T-cell (primary cell): ENCODE measurements around the gene CFAP77. TPM values are rescaled to one million over a fixed set of nuclear protein-coding genes. Genes with fewer than 3 reads are reported as not detected.

Source experiments
- ATAC-seq, 4 experiments: fragments of 200-7000 bp in 3 of 4; fragments of 150-1000 bp in 1 of 4; cut with Tn5 transposase; replicated peaks in 1 of 4; 1 replicate in 3 of 4; 2 replicates in 1 of 4; pipeline ENCODE4 v1.10.0; 2021; ENCODE audit warnings: moderate library complexity in 3 of 4, mild to moderate bottlenecking in 2 of 4, moderate number of reproducible peaks in 1 of 4
- CTCF ChIA-PET, 2 donors: fragments of 300-600 bp; sonication (Branson Sonifier 250); formaldehyde crosslinking; loops; one replicate each; lab custom pipeline; 2022; ENCODE audit warnings: antibody characterized with exemption in 2 of 2; lab: Charles Lee
- POLR2A ChIA-PET, 2 donors: fragments of 300-600 bp; sonication (Branson Sonifier 250); formaldehyde crosslinking; loops; one replicate each; lab custom pipeline; 2022; ENCODE audit warnings: antibody characterized with exemption in 2 of 2; lab: Charles Lee
- DNase-seq, 35 experiments: peaks; one replicate each; pipeline versions ENCODE4 v3.0.0 to v3.0.0-alpha.2; 2013 to 2023
- H3K27ac ChIP-seq: one replicate; pipeline ENCODE4 v1.5.1; 2013; ENCODE audit warnings: low read length
- H3K27me3 ChIP-seq, 2 experiments: replicated peaks in 1 of 2; 1 replicate in 1 of 2; 2 replicates in 1 of 2; pipeline versions ENCODE4 v1.6.1 to v1.7.0; 2013; ENCODE audit warnings: low read length in 1 of 2, mixed read lengths in 1 of 2; ENCODE audit not compliant: control insufficient read depth in 2 of 2, insufficient read depth in 2 of 2; ENCODE audit errors: extremely low read depth in 1 of 2
- H3K36me3 ChIP-seq, 2 donors: 1 replicate in 1 of 2; 2 replicates in 1 of 2; pipeline versions ENCODE4 v1.6.1 to v1.7.0; 2013; ENCODE audit warnings: low read length in 1 of 2; ENCODE audit not compliant: control insufficient read depth in 2 of 2, insufficient read depth in 1 of 2; ENCODE audit errors: extremely low read depth in 1 of 2
- H3K4me1 ChIP-seq, 2 experiments: 1 replicate in 1 of 2; 2 replicates in 1 of 2; pipeline versions ENCODE4 v1.6.1 to v1.7.0; 2013; ENCODE audit warnings: low read length in 2 of 2, mixed read lengths in 1 of 2; ENCODE audit not compliant: insufficient read depth in 2 of 2, control insufficient read depth in 1 of 2; ENCODE audit errors: extremely low read depth in 1 of 2
- H3K4me3 ChIP-seq, 2 donors: 1 replicate in 1 of 2; 2 replicates in 1 of 2; pipeline versions ENCODE4 v1.5.1 to v1.7.0; 2013; ENCODE audit warnings: mild to moderate bottlenecking in 2 of 2, low read length in 1 of 2, moderate library complexity in 1 of 2; ENCODE audit not compliant: control insufficient read depth in 1 of 2; ENCODE audit errors: extremely low read depth in 1 of 2
- H3K9me3 ChIP-seq: 2 replicates; pipeline ENCODE4 v1.7.0; 2013
- H3K27ac Mint-ChIP-seq, 2 donors: one replicate each; pipeline ENCODE4 v1.8.0; 2020 to 2021; ENCODE audit warnings: mild to moderate bottlenecking in 2 of 2, mixed read lengths in 2 of 2
- H3K27me3 Mint-ChIP-seq, 2 donors: one replicate each; pipeline ENCODE4 v1.8.0; 2021 to 2022; ENCODE audit warnings: mixed read lengths in 2 of 2
- H3K36me3 Mint-ChIP-seq: one replicate; pipeline ENCODE4 v1.8.0; 2021; ENCODE audit warnings: mixed read lengths
- H3K4me1 Mint-ChIP-seq, 3 donors: one replicate each; pipeline ENCODE4 v1.8.0; 2020 to 2022; ENCODE audit warnings: mixed read lengths in 3 of 3, mild to moderate bottlenecking in 1 of 3
- H3K4me3 Mint-ChIP-seq, 3 donors: one replicate each; pipeline ENCODE4 v1.8.0; 2020 to 2022; ENCODE audit warnings: mild to moderate bottlenecking in 3 of 3, mixed read lengths in 3 of 3, moderate library complexity in 3 of 3
- H3K9me3 Mint-ChIP-seq, 3 donors: one replicate each; pipeline ENCODE4 v1.8.0; 2020 to 2022; ENCODE audit warnings: mixed read lengths in 3 of 3
- WGBS: methylation state at CpG from one replicate; pipeline ENCODE4 v1.1.5; 2013; ENCODE audit warnings: missing lambda C conversion rate; ENCODE audit not compliant: insufficient coverage; 5-methylcytosine and 5-hydroxymethylcytosine counted together
- total RNA-seq, 35 experiments: library from RNA in 6 of 35; stranded (reverse) in 6 of 35; fragments of 120-200 nt in 1 of 35; gene quantifications; one replicate each; pipeline versions ENCODE4 v1.2.1 to v1.2.4 and lab custom pipeline; 2013 to 2026

Gene CFAP77
- total RNA-seq, 5 donors from 2014 or later (not counting 1 experiment from before 2014, with no cell fraction given): not detected

- Histone ChIP-seq H3K4me3 (no peak overlapping the region), H3K36me3 (peaks cover 8 to 19% of the 10 kb centered on the region in 2 donors), H3K27me3 (peaks cover 3 to 36% of the 10 kb centered on the region in 2 experiments), H3K9me3 (no peaks in the 10 kb centered on the region), H3K4me1 (peaks cover 0 to 9% of the 10 kb centered on the region in 2 experiments), H3K27ac (no peak overlapping the region)
- no peak for ATAC-seq
- WGBS: 97% methylated on average over 12 of the region's 13 CpGs
- ChIA-PET CTCF (no interaction called here), POLR2A (no interaction called here)
- Mint-ChIP-seq H3K27me3 (peaks cover 34 to 39% of the 10 kb centered on the region in 2 donors), H3K4me3 (no peak overlapping the region), H3K9me3 (no peaks in the 10 kb centered on the region), H3K27ac (no peak overlapping the region), H3K36me3 (peaks cover 57% of the 10 kb centered on the region), H3K4me1 (peaks cover 6 to 14% (median 10%) of the 10 kb centered on the region in 3 donors)
- DNase-seq: no peak
Measured at GRCh38 chr9:132594412-132594811, 184.4 kb downstream of the CFAP77 start.

DNA sequence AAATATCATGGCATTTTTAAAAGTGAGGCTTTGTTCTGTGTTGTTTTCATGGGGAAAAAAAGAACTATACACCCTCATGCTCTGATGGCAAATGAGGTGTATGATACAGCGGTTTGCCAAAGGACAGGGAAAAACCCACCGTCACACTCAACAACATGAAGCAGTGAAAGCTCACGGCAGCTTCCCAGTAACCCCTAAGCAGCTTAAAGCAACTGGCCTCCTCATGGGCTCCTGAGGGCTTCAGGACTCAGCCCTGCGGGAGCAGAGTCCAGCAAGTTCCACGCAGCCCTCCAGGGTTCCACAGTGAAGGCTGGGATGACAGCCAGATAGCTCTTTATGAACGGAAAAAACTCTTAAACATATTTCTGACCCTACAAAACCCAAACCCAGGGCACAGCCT is 185.3 kb downstream of the CFAP77 start:
- Mint-ChIP-seq H3K9me3 (no peaks in the 10 kb centered on the region), H3K27ac (no peak overlapping the region), H3K36me3 (peaks cover 65% of the 10 kb centered on the region), H3K4me3 (no peak overlapping the region), H3K27me3 (peaks cover 30 to 33% of the 10 kb centered on the region in 2 donors), H3K4me1 (peaks cover 6 to 14% (median 10%) of the 10 kb centered on the region in 3 donors)
- ATAC-seq: no peak
- Histone ChIP-seq H3K36me3 (peaks cover 9 to 24% of the 10 kb centered on the region in 2 donors), H3K4me1 (peaks cover 0 to 2% of the 10 kb centered on the region in 2 experiments), H3K27me3 (peaks cover 3 to 27% of the 10 kb centered on the region in 2 experiments), H3K9me3 (no peaks in the 10 kb centered on the region), H3K27ac (no peak overlapping the region), H3K4me3 (no peak overlapping the region)
- CTCF ChIA-PET: no interaction called here
- no peak for DNase-seq
- WGBS: 95% methylated on average over 4 of the region's 6 CpGs
- POLR2A ChIA-PET: no interaction called here

GRCh38 chr9:132596200-132596599 is 186.2 kb downstream of the CFAP77 start:
- ChIA-PET POLR2A (no interaction called here), CTCF (no interaction called here)
- H3K4me1 Mint-ChIP-seq: peaks cover 4 to 10% (median 6%) of the 10 kb centered on the region in 3 donors
- Histone ChIP-seq H3K36me3 (peaks cover 16 to 29% of the 10 kb centered on the region in 2 donors), H3K9me3 (no peaks in the 10 kb centered on the region), H3K4me1 (no peaks in the 10 kb centered on the region), H3K27me3 (peaks cover 3 to 23% of the 10 kb centered on the region in 2 experiments), H3K4me3 (no peak overlapping the region), H3K27ac (no peak overlapping the region)
- H3K36me3 Mint-ChIP-seq: peaks cover 74% of the 10 kb centered on the region
- no peak overlapping the region for H3K27ac Mint-ChIP-seq
- no CpG with 5 or more reads among the region's 3 CpGs for WGBS
- DNase-seq (no peak), ATAC-seq (no peak)
- peaks cover 26 to 28% of the 10 kb centered on the region in 2 donors for H3K27me3 Mint-ChIP-seq
- no peaks in the 10 kb centered on the region for H3K9me3 Mint-ChIP-seq
- no peak overlapping the region for H3K4me3 Mint-ChIP-seq

- Mint-ChIP-seq H3K27me3 (peaks cover 16 to 18% of the 10 kb centered on the region in 2 donors), H3K4me1 (peaks cover 0 to 3% (median 3%) of the 10 kb centered on the region in 3 donors), H3K4me3 (no peak overlapping the region), H3K36me3 (peaks cover 84% of the 10 kb centered on the region), H3K27ac (no peak overlapping the region), H3K9me3 (no peaks in the 10 kb centered on the region)
- Histone ChIP-seq H3K27me3 (peaks cover 0 to 20% of the 10 kb centered on the region in 2 experiments), H3K27ac (no peak overlapping the region), H3K36me3 (peaks cover 21 to 39% of the 10 kb centered on the region in 2 donors), H3K4me1 (no peaks in the 10 kb centered on the region), H3K4me3 (no peak overlapping the region), H3K9me3 (no peaks in the 10 kb centered on the region)
- CTCF ChIA-PET: no interaction called here
- 98% methylated on average over 11 of the region's 16 CpGs for WGBS
- DNase-seq (no peak), ATAC-seq (no peak)
- POLR2A ChIA-PET: no interaction called here
Measured at GRCh38 chr9:132597073-132597775, 187.2 kb downstream of the CFAP77 start.

- 97% methylated on average over 12 of the region's 12 CpGs for WGBS
- no peak overlapping the region for H3K4me3 ChIP-seq
- H3K27ac ChIP-seq: no peak overlapping the region
- no peak for ATAC-seq
- CTCF ChIA-PET: no interaction called here
- H3K4me1 Mint-ChIP-seq: no peaks in the 10 kb centered on the region
- H3K9me3 Mint-ChIP-seq: no peaks in the 10 kb centered on the region
- no peaks in the 10 kb centered on the region for H3K9me3 ChIP-seq
- DNase-seq: no peak
- no peak overlapping the region for H3K27ac Mint-ChIP-seq
- POLR2A ChIA-PET: no interaction called here
- no peaks in the 10 kb centered on the region for H3K4me1 ChIP-seq
- H3K27me3 Mint-ChIP-seq: peaks cover 4 to 5% of the 10 kb centered on the region in 2 donors
- H3K36me3 ChIP-seq: peaks cover 16 to 45% of the 10 kb centered on the region in 2 donors
- no peak overlapping the region for H3K4me3 Mint-ChIP-seq
- H3K36me3 Mint-ChIP-seq: peaks cover 91% of the 10 kb centered on the region
- peaks cover 0 to 7% of the 10 kb centered on the region in 2 experiments for H3K27me3 ChIP-seq
Measured at GRCh38 chr9:132600326-132600984, 190.4 kb downstream of the CFAP77 start.

DNA sequence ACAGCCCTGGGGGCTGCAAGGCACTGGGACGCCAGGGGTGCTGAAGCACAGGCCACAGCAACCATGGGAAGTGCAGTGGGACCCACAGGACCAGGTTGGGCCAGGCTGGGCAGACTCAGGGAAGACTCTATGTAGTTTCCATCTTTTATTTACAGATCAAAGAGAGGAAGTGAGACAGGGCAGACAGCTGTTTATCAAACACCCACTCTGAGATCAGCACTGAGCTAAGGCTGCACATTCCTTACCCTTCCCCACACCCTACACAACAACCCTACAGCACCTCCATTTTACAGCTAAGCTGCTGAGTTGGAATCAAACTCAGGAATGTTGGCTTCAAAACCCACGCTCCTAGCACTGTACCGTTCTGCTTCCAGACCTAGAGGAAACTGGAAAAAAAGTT is 192.2 kb downstream of the CFAP77 start:
- no peaks in the 10 kb centered on the region for H3K27me3 Mint-ChIP-seq
- peaks cover 12 to 48% of the 10 kb centered on the region in 2 donors for H3K36me3 ChIP-seq
- CTCF ChIA-PET: interaction anchor here in 1 of 2 donors (0.5 kb wide), 1 partner anchor 33 kb away, joined by 3 read pairs; no protein-coding TSS in a partner anchor

More for the DNA sequence above, 192.2 kb downstream of the CFAP77 start:
- Mint-ChIP-seq H3K36me3 (peaks cover 93% of the 10 kb centered on the region), H3K4me1 (no peaks in the 10 kb centered on the region), H3K27ac (no peak overlapping the region), H3K9me3 (no peaks in the 10 kb centered on the region), H3K4me3 (no peak overlapping the region)
- Histone ChIP-seq H3K27me3 (peaks cover 0 to 7% of the 10 kb centered on the region in 2 experiments), H3K4me1 (no peaks in the 10 kb centered on the region), H3K4me3 (no peak overlapping the region), H3K9me3 (no peaks in the 10 kb centered on the region), H3K27ac (no peak overlapping the region)
- ATAC-seq (no peak), DNase-seq (no peak)
- POLR2A ChIA-PET: no interaction called here
- WGBS: 92% methylated on average over 3 of the region's 3 CpGs
